Measurements from ENCODE around the gene SAP30BP. TPM values are rescaled to one million over a fixed set of nuclear protein-coding genes. Genes with fewer than 3 reads are reported as not detected.

The SAP30BP gene
- polyA plus RNA-seq, 2 of the 4 experiments (the other 2 are of a cell fraction) = 103 to 139 TPM

- TF ChIP-seq NFE2L2 (conservative IDR thresholded peaks at IDR 0.05; ENCODE audit: low read length) (no peak), BHLHE40 (IDR thresholded peaks at IDR 0.05; ENCODE audit: low read depth, low read length) (no peak), FOXS1 (CRISPR knock-in tag; IDR thresholded peaks at IDR 0.05) (no peak), KDM5A (IDR thresholded peaks at IDR 0.05) (no peak)
Measured at GRCh38 chr17:75724016-75725003, 57.2 kb downstream of the SAP30BP start (continued).

DNA sequence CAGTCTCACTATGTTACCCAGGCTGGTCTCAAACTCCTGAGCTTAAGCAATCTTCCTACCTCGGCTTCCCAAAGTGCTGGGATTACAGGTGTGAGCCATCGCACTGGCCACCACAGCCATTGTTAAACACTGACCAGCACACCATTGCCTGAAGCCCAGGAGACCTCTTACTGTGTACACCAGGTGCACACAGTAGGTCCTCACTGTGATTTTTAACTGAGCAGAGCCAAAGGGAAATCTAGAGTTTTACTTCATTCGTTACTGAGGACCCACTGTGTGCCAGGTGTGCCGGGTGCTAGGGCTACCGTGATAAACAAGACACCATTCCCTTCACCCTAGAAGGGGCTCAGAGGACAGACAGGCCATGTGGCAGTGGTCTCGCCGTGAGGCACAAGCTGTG is 58.4 kb downstream of the SAP30BP start:
- FAIRE-seq (no peak), DNase-seq (ENCODE audit: low read depth in 1 of 2, low spot score in 1 of 2) (no peak), ATAC-seq (no peak)
- Histone ChIP-seq H3K4me1 (peaks cover 30% of the 10 kb centered on the region), H3K4me2 (no peak overlapping the region), H3K27ac (no peak overlapping the region), H3K9me3 (no peaks in the 10 kb centered on the region), H3K4me3 (no peak overlapping the region)
- CTCF ChIA-PET = interaction anchor here (0.7 to 43.5 kb wide), 5 partner anchors 9 to 403 kb away, joined by 3 to 1931 read pairs (median 108); partner anchors contain the start of genes RECQL5, SAP30BP and SMIM5
- WGBS (ENCODE audit: missing lambda C conversion rate) = 95% methylated on average over 7 of the region's 7 CpGs
- POLR2A ChIA-PET = no interaction called here
- TF ChIP-seq MYC (IDR thresholded peaks at IDR 0.05; ENCODE audit: borderline replicate concordance, low read length) (no peak), PBX3 (IDR thresholded peaks at IDR 0.05) (no peak), NR3C1 (IDR thresholded peaks at IDR 0.05) (no peak), HOXA7 (CRISPR knock-in tag; IDR thresholded peaks at IDR 0.05) (no peak), ZFP36 (IDR thresholded peaks at IDR 0.05; ENCODE audit: borderline replicate concordance, partially characterized antibody) (no peak), KDM5A (IDR thresholded peaks at IDR 0.05) (no peak), POLR2A (IDR thresholded peaks at IDR 0.05; ENCODE audit: low read length) (no peak), NPAS2 (CRISPR knock-in tag; IDR thresholded peaks at IDR 0.05; ENCODE audit: borderline replicate concordance) (no peak), EHF (CRISPR knock-in tag; IDR thresholded peaks at IDR 0.05) (no peak), HEYL (CRISPR knock-in tag; IDR thresholded peaks at IDR 0.05) (no peak), EP300 (IDR thresholded peaks at IDR 0.05) (no peak), CHD4 (IDR thresholded peaks at IDR 0.05; ENCODE audit: borderline replicate concordance) (no peak), HDAC2 (IDR thresholded peaks at IDR 0.05) (no peak), BCL3 (IDR thresholded peaks at IDR 0.05) (no peak), RARB (CRISPR knock-in tag; IDR thresholded peaks at IDR 0.05) (no peak), ATOH8 (CRISPR knock-in tag; IDR thresholded peaks at IDR 0.05; ENCODE audit: low read depth) (no peak)

DNA sequence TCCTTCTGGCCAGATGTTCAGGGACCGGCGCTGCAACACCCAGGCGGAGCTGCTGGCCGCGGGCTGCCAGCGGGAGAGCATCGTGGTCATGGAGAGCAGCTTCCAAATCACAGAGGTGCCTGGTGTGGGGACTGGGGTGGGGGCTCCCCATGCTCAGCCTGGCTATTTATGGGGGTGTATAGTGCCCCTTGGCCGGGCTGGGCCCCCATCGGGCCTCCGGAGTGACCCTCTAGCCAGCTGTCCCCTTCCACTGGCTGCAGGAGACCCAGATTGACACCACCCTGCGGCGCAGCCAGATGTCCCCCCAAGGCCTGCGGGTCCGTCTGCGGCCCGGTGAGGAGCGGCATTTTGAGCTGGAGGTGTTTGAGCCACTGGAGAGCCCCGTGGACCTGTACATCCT is 60.3 kb downstream of the SAP30BP start:
- WGBS (ENCODE audit: missing lambda C conversion rate) = 91% methylated on average over 15 of the region's 18 CpGs
- ChIA-PET CTCF (interaction anchor here (1.3 to 43.5 kb wide), 3 partner anchors 9 to 83 kb away, joined by 3 to 1931 read pairs (median 186); partner anchors contain the start of genes RECQL5, SAP30BP and SMIM5), POLR2A (interaction anchor here (1.3 kb wide), 1 partner anchor 53 kb away, joined by 3 read pairs; no protein-coding TSS in a partner anchor)
- H3K27ac ChIP-seq = no peak overlapping the region
- TF ChIP-seq ZFP36 (IDR thresholded peaks at IDR 0.05; ENCODE audit: borderline replicate concordance, partially characterized antibody) (no peak), KDM5A (IDR thresholded peaks at IDR 0.05) (no peak), NPAS2 (CRISPR knock-in tag; IDR thresholded peaks at IDR 0.05; ENCODE audit: borderline replicate concordance) (no peak), ATOH8 (CRISPR knock-in tag; IDR thresholded peaks at IDR 0.05; ENCODE audit: low read depth) (no peak), NFE2L2 (conservative IDR thresholded peaks at IDR 0.05; ENCODE audit: low read length) (no peak), RARB (CRISPR knock-in tag; IDR thresholded peaks at IDR 0.05) (no peak), HEYL (CRISPR knock-in tag; IDR thresholded peaks at IDR 0.05) (no peak), BCL3 (IDR thresholded peaks at IDR 0.05) (no peak), POLR2A (IDR thresholded peaks at IDR 0.05; ENCODE audit: low read length) (no peak), RFX5 (IDR thresholded peaks at IDR 0.05) (no peak), CBX8 (IDR thresholded peaks at IDR 0.05) (no peak), RNF2 (IDR thresholded peaks at IDR 0.05; ENCODE audit: borderline replicate concordance, low read depth) (no peak), JUNB (IDR thresholded peaks at IDR 0.05) (no peak), FOSB (CRISPR knock-in tag; IDR thresholded peaks at IDR 0.05) (no peak), CHD2 (IDR thresholded peaks at IDR 0.05; ENCODE audit: low read length, partially characterized antibody) (no peak), POLR2AphosphoS2 (conservative IDR thresholded peaks at IDR 0.05; ENCODE audit: low read length) (no peak)
- TF ChIP-seq, protein P1, sequence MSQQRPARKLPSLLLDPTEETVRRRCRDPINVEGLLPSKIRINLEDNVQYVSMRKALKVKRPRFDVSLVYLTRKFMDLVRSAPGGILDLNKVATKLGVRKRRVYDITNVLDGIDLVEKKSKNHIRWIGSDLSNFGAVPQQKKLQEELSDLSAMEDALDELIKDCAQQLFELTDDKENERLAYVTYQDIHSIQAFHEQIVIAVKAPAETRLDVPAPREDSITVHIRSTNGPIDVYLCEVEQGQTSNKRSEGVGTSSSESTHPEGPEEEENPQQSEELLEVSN (IDR thresholded peaks at IDR 0.05; ENCODE audit: borderline replicate concordance, low read depth) = no peak
- H3K4me1 ChIP-seq = peaks cover 17% of the 10 kb centered on the region
- no peak overlapping the region for H3K4me3 ChIP-seq
- DNase-seq (ENCODE audit: low read depth in 1 of 2, low spot score in 1 of 2) (no peak), FAIRE-seq (no peak), ATAC-seq (no peak)
- no peaks in the 10 kb centered on the region for H3K9me3 ChIP-seq
- H3K4me2 ChIP-seq = no peak overlapping the region

Measured in A549 (cell line).